ENCODE results near the gene TBC1D2. TPM values are rescaled to one million over a fixed set of nuclear protein-coding genes. Genes with fewer than 3 reads are reported as not detected.

The TBC1D2 gene
- total RNA-seq, 1 experiment from 2014 or later = 12.2 TPM

GRCh38 chr9:98249771-98250170, 5.7 kb downstream of the TBC1D2 start:
- peak; percentile 74 for DNase-seq (ENCODE audit: low read depth)
- in situ Hi-C loops (cut with HindIII; ENCODE audit: low pct_unique_long_range_greater_than_20kb, low sequenced_read_pairs) = no loop called here

- DNase-seq (ENCODE audit: low read depth) = peak; percentile 94
- in situ Hi-C loops (cut with HindIII; ENCODE audit: low pct_unique_long_range_greater_than_20kb, low sequenced_read_pairs) = no loop called here
Observed at GRCh38 chr9:98248737-98249474, 6.5 kb downstream of the TBC1D2 start.

- no peak for DNase-seq (ENCODE audit: low read depth)
- in situ Hi-C loops (cut with HindIII; ENCODE audit: low pct_unique_long_range_greater_than_20kb, low sequenced_read_pairs) = no loop called here
Observed at GRCh38 chr9:98247831-98248657, 7.4 kb downstream of the TBC1D2 start.

GRCh38 chr9:98242426-98242825, 13.0 kb downstream of the TBC1D2 start:
- in situ Hi-C loops (cut with HindIII; ENCODE audit: low pct_unique_long_range_greater_than_20kb, low sequenced_read_pairs) = no loop called here
- no peak for DNase-seq (ENCODE audit: low read depth)

- in situ Hi-C loops (cut with HindIII; ENCODE audit: low pct_unique_long_range_greater_than_20kb, low sequenced_read_pairs) = no loop called here
- DNase-seq (ENCODE audit: low read depth) = no peak
Observed at GRCh38 chr9:98241357-98242300, 13.8 kb downstream of the TBC1D2 start.

GRCh38 chr9:98240475-98240874, 15.0 kb downstream of the TBC1D2 start:
- DNase-seq (ENCODE audit: low read depth) = no peak
- in situ Hi-C loops (cut with HindIII; ENCODE audit: low pct_unique_long_range_greater_than_20kb, low sequenced_read_pairs) = no loop called here

GRCh38 chr9:98236901-98237487, 18.5 kb downstream of the TBC1D2 start:
- in situ Hi-C loops (cut with HindIII; ENCODE audit: low pct_unique_long_range_greater_than_20kb, low sequenced_read_pairs) = no loop called here
- no peak for DNase-seq (ENCODE audit: low read depth)

- in situ Hi-C loops (cut with HindIII; ENCODE audit: low pct_unique_long_range_greater_than_20kb, low sequenced_read_pairs) = no loop called here
- DNase-seq (ENCODE audit: low read depth) = no peak
Observed at GRCh38 chr9:98235126-98235525, 20.3 kb downstream of the TBC1D2 start.

- in situ Hi-C loops (cut with HindIII; ENCODE audit: low pct_unique_long_range_greater_than_20kb, low sequenced_read_pairs) = no loop called here
- no peak for DNase-seq (ENCODE audit: low read depth)
Observed at GRCh38 chr9:98234245-98234825, 21.1 kb downstream of the TBC1D2 start.

GRCh38 chr9:98232926-98233325, 22.5 kb downstream of the TBC1D2 start:
- DNase-seq (ENCODE audit: low read depth) = no peak
- in situ Hi-C loops (cut with HindIII; ENCODE audit: low pct_unique_long_range_greater_than_20kb, low sequenced_read_pairs) = no loop called here

- DNase-seq (ENCODE audit: low read depth) = peak; percentile 72
- in situ Hi-C loops (cut with HindIII; ENCODE audit: low pct_unique_long_range_greater_than_20kb, low sequenced_read_pairs) = no loop called here
Observed at GRCh38 chr9:98231770-98232478, 23.5 kb downstream of the TBC1D2 start.

GRCh38 chr9:98230789-98231188, 24.7 kb downstream of the TBC1D2 start:
- in situ Hi-C loops (cut with HindIII; ENCODE audit: low pct_unique_long_range_greater_than_20kb, low sequenced_read_pairs) = no loop called here
- no peak for DNase-seq (ENCODE audit: low read depth)

- in situ Hi-C loops (cut with HindIII; ENCODE audit: low pct_unique_long_range_greater_than_20kb, low sequenced_read_pairs) = no loop called here
- DNase-seq (ENCODE audit: low read depth) = no peak
Observed at GRCh38 chr9:98230304-98230703, 25.1 kb downstream of the TBC1D2 start.

- DNase-seq (ENCODE audit: low read depth) = no peak
- in situ Hi-C loops (cut with HindIII; ENCODE audit: low pct_unique_long_range_greater_than_20kb, low sequenced_read_pairs) = no loop called here
Observed at GRCh38 chr9:98229620-98230019, 25.8 kb downstream of the TBC1D2 start.

GRCh38 chr9:98229090-98229395, 26.4 kb downstream of the TBC1D2 start:
- DNase-seq (ENCODE audit: low read depth) = no peak
- in situ Hi-C loops (cut with HindIII; ENCODE audit: low pct_unique_long_range_greater_than_20kb, low sequenced_read_pairs) = no loop called here

GRCh38 chr9:98228392-98229089, 26.9 kb downstream of the TBC1D2 start:
- no peak for DNase-seq (ENCODE audit: low read depth)
- in situ Hi-C loops (cut with HindIII; ENCODE audit: low pct_unique_long_range_greater_than_20kb, low sequenced_read_pairs) = no loop called here

- in situ Hi-C loops (cut with HindIII; ENCODE audit: low pct_unique_long_range_greater_than_20kb, low sequenced_read_pairs) = no loop called here
- DNase-seq (ENCODE audit: low read depth) = no peak
Observed at GRCh38 chr9:98227883-98228282, 27.6 kb downstream of the TBC1D2 start.

Data from Caki2 (cell line).